ENCODE results near the gene FGF12.

Gene FGF12

GRCh38 chr3:192563417-192563816 lies 163.9 kb downstream of the FGF12 start:
- no peak overlapping the region for H3K4me3 ChIP-seq (ENCODE audit: low read depth, low read length)
- TF ChIP-seq, protein P1, sequence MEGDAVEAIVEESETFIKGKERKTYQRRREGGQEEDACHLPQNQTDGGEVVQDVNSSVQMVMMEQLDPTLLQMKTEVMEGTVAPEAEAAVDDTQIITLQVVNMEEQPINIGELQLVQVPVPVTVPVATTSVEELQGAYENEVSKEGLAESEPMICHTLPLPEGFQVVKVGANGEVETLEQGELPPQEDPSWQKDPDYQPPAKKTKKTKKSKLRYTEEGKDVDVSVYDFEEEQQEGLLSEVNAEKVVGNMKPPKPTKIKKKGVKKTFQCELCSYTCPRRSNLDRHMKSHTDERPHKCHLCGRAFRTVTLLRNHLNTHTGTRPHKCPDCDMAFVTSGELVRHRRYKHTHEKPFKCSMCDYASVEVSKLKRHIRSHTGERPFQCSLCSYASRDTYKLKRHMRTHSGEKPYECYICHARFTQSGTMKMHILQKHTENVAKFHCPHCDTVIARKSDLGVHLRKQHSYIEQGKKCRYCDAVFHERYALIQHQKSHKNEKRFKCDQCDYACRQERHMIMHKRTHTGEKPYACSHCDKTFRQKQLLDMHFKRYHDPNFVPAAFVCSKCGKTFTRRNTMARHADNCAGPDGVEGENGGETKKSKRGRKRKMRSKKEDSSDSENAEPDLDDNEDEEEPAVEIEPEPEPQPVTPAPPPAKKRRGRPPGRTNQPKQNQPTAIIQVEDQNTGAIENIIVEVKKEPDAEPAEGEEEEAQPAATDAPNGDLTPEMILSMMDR (IDR thresholded peaks at IDR 0.05; ENCODE audit: insufficient read depth, low read depth, low read length, missing control alignments): no peak
- no peak for DNase-seq (ENCODE audit: low read depth)

DNA sequence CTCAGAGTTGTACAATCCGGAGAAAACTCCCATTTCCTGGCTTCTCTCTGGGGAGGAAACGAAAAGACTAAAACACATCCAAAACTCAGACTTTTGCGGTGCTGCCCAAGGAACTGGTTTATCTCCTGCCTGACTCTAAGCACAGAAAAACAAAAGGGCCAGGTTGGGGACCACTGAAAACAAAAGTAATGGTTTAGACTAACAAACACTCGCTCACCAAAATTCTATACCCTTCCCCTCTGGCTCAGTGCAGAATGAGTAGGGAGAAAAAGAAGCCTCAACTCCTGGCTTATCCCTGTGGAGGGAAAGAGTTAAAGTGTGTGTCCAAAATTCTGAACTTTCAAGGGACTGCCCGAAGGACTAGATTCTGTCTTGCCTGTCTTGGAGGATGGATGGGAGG lies 173.6 kb downstream of the FGF12 start:
- TF ChIP-seq, protein P1 (IDR thresholded peaks at IDR 0.05; ENCODE audit: insufficient read depth, low read depth, low read length, missing control alignments): no peak
- no peak overlapping the region for H3K4me3 ChIP-seq (ENCODE audit: low read depth, low read length)
- DNase-seq (ENCODE audit: low read depth): no peak

GRCh38 chr3:192550356-192550755 lies 177.0 kb downstream of the FGF12 start:
- DNase-seq (ENCODE audit: low read depth): no peak
- TF ChIP-seq, protein P1 (IDR thresholded peaks at IDR 0.05; ENCODE audit: insufficient read depth, low read depth, low read length, missing control alignments): no peak
- no peak overlapping the region for H3K4me3 ChIP-seq (ENCODE audit: low read depth, low read length)

GRCh38 chr3:192545333-192545732 lies 182.0 kb downstream of the FGF12 start:
- H3K4me3 ChIP-seq (ENCODE audit: low read depth, low read length): no peak overlapping the region
- TF ChIP-seq, protein P1 (IDR thresholded peaks at IDR 0.05; ENCODE audit: insufficient read depth, low read depth, low read length, missing control alignments): no peak
- no peak for DNase-seq (ENCODE audit: low read depth)

- TF ChIP-seq, protein P1 (IDR thresholded peaks at IDR 0.05; ENCODE audit: insufficient read depth, low read depth, low read length, missing control alignments): no peak
- H3K4me3 ChIP-seq (ENCODE audit: low read depth, low read length): no peak overlapping the region
- DNase-seq (ENCODE audit: low read depth): no peak
These were observed 184.2 kb downstream of the FGF12 start for GRCh38 chr3:192543163-192543562.

- H3K4me3 ChIP-seq (ENCODE audit: low read depth, low read length): no peak overlapping the region
- DNase-seq (ENCODE audit: low read depth): no peak
- TF ChIP-seq, protein P1 (IDR thresholded peaks at IDR 0.05; ENCODE audit: insufficient read depth, low read depth, low read length, missing control alignments): no peak
These were observed 210.5 kb downstream of the FGF12 start for GRCh38 chr3:192516820-192517219.

GRCh38 chr3:192515664-192516045 lies 211.7 kb downstream of the FGF12 start:
- TF ChIP-seq, protein P1 (IDR thresholded peaks at IDR 0.05; ENCODE audit: insufficient read depth, low read depth, low read length, missing control alignments): no peak
- no peak for DNase-seq (ENCODE audit: low read depth)
- H3K4me3 ChIP-seq (ENCODE audit: low read depth, low read length): no peak overlapping the region

All from GM12865 (cell line).